ENCODE measurements around the gene ZFYVE27.

DNA sequence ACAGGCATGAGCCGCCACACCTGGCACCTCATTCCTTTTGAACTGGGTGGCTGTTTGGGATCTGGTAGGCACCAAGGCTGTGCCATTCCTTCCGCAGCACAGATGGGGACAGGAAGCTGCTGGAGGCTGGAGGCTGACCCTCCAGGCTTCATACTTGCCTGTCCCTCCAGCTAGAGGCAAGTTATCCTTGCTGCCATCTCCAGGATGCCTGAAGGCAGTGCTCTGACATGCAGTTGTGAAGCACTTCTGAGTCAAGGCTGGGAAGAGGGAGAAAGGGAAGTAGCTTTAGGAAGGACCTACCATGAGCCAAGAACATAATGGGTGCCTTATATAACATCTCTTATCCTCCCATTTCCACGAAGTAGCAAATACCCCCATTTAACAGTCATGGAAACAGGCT, 13.9 kb upstream of the ZFYVE27 start:
- TF ChIP-seq ZNF232 (CRISPR knock-in tag; IDR thresholded peaks at IDR 0.05) (no peak), FOXP1 (CRISPR knock-in tag; IDR thresholded peaks at IDR 0.05; ENCODE audit: borderline replicate concordance) (no peak), FOXJ3 (CRISPR knock-in tag; IDR thresholded peaks at IDR 0.05; ENCODE audit: borderline replicate concordance) (no peak), ZNF317 (CRISPR knock-in tag; IDR thresholded peaks at IDR 0.05; ENCODE audit: borderline replicate concordance, low read depth) (no peak), NR1H2 (CRISPR knock-in tag; IDR thresholded peaks at IDR 0.05) (no peak), GTF2I (CRISPR knock-in tag; conservative IDR thresholded peaks at IDR 0.05) (no peak), SP1 (CRISPR knock-in tag; conservative IDR thresholded peaks at IDR 0.05) (no peak)
- TF ChIP-seq, protein P1, sequence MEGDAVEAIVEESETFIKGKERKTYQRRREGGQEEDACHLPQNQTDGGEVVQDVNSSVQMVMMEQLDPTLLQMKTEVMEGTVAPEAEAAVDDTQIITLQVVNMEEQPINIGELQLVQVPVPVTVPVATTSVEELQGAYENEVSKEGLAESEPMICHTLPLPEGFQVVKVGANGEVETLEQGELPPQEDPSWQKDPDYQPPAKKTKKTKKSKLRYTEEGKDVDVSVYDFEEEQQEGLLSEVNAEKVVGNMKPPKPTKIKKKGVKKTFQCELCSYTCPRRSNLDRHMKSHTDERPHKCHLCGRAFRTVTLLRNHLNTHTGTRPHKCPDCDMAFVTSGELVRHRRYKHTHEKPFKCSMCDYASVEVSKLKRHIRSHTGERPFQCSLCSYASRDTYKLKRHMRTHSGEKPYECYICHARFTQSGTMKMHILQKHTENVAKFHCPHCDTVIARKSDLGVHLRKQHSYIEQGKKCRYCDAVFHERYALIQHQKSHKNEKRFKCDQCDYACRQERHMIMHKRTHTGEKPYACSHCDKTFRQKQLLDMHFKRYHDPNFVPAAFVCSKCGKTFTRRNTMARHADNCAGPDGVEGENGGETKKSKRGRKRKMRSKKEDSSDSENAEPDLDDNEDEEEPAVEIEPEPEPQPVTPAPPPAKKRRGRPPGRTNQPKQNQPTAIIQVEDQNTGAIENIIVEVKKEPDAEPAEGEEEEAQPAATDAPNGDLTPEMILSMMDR (IDR thresholded peaks at IDR 0.05), result no peak
- TF ChIP-seq, protein P2, sequence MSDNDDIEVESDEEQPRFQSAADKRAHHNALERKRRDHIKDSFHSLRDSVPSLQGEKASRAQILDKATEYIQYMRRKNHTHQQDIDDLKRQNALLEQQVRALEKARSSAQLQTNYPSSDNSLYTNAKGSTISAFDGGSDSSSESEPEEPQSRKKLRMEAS (CRISPR knock-in tag; IDR thresholded peaks at IDR 0.05), result no peak
- TF ChIP-seq, protein P3, sequence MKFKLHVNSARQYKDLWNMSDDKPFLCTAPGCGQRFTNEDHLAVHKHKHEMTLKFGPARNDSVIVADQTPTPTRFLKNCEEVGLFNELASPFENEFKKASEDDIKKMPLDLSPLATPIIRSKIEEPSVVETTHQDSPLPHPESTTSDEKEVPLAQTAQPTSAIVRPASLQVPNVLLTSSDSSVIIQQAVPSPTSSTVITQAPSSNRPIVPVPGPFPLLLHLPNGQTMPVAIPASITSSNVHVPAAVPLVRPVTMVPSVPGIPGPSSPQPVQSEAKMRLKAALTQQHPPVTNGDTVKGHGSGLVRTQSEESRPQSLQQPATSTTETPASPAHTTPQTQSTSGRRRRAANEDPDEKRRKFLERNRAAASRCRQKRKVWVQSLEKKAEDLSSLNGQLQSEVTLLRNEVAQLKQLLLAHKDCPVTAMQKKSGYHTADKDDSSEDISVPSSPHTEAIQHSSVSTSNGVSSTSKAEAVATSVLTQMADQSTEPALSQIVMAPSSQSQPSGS (CRISPR knock-in tag; IDR thresholded peaks at IDR 0.05; ENCODE audit: borderline replicate concordance, low read depth), result no peak
- TF ChIP-seq, protein P4, sequence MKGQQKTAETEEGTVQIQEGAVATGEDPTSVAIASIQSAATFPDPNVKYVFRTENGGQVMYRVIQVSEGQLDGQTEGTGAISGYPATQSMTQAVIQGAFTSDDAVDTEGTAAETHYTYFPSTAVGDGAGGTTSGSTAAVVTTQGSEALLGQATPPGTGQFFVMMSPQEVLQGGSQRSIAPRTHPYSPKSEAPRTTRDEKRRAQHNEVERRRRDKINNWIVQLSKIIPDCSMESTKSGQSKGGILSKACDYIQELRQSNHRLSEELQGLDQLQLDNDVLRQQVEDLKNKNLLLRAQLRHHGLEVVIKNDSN (CRISPR knock-in tag; IDR thresholded peaks at IDR 0.05), result no peak

All from WTC11 (cell line).